ENCODE data around the gene VAV1.

DNA sequence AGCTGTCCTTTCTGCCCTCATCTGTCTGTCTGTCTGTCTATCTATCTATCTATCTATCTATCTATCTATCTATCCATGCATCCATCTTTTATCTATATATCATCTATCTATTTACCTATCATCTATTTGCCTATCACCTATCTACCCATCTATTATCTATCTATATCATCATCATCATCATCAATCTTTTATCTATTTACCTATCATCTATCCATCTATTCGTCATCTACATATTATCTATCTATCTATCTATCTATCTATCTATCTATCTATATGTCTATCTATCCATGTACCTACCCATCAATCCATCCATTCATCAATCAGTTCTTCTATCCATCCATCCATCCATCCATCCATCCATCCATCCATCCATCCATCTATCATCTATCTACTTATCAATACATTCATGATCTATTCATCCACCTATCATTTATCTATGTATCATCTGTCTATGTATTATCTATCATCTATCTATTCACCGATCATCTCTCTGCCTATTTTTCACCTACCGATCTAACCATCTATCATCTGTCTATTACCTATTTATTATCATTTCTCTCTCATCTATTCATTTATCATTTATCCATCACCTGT is 65.7 kb downstream of the VAV1 start:
- TF ChIP-seq CTCF (IDR thresholded peaks at IDR 0.05; ENCODE audit: borderline replicate concordance, extremely low read depth, low read length, poor library complexity, severe bottlenecking) (no peak), EZH2 (IDR thresholded peaks at IDR 0.05; ENCODE audit: borderline replicate concordance, low read depth, low read length, severe bottlenecking) (no peak)

Measured in DND-41 (cell line).